ENCODE data around the gene RPS6KA4. TPM values are rescaled to one million over a fixed set of nuclear protein-coding genes. Genes with fewer than 3 reads are reported as not detected.

Gene RPS6KA4
- total RNA-seq, 1 donor from 2014 or later = 39.3 TPM

DNA sequence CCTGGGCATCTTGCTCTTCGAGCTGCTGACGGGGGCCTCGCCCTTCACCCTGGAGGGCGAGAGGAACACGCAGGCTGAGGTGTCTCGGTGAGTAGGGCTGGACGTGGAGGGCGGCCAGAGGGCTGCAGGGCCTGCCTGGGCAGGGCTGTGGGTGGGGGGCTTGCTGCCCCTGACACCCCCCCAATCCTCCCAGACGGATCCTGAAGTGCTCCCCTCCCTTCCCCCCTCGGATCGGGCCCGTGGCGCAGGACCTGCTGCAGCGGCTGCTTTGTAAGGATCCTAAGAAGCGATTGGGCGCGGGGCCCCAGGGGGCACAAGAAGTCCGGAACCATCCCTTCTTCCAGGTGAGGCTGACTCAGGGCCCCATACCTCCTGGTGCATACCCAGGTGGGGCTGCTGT is 2.7 kb downstream of the RPS6KA4 start:
- no peak overlapping the region for H3K4me3 ChIP-seq
- H3K36me3 ChIP-seq = peaks cover 0 to 55% of the 10 kb centered on the region in 2 donors
- no peak for DNase-seq (ENCODE audit: extremely low spot score in 2 of 2)
- H3K27ac ChIP-seq = no peak overlapping the region
- TF ChIP-seq POLR2A (IDR thresholded peaks at IDR 0.05) = no peak
- TF ChIP-seq POLR2AphosphoS5 (IDR thresholded peaks at IDR 0.05; ENCODE audit: insufficient read depth in 1 of 2, low read depth in 1 of 2) = no peak
- no peak for TF ChIP-seq CTCF (IDR thresholded peaks at IDR 0.05)
- H3K4me1 ChIP-seq = peaks cover 31% of the 10 kb centered on the region
- intact Hi-C loops (cut with DNase I) = no loop called here
- H3K27me3 ChIP-seq = no peaks in the 10 kb centered on the region
- H3K9me3 ChIP-seq = no peaks in the 10 kb centered on the region

- H3K36me3 ChIP-seq = peaks cover 0 to 57% of the 10 kb centered on the region in 2 donors
- H3K9me3 ChIP-seq = no peaks in the 10 kb centered on the region
- no peak overlapping the region for H3K4me3 ChIP-seq
- no peak for TF ChIP-seq POLR2AphosphoS5 (IDR thresholded peaks at IDR 0.05; ENCODE audit: insufficient read depth in 1 of 2, low read depth in 1 of 2)
- TF ChIP-seq CTCF (IDR thresholded peaks at IDR 0.05) = no peak
- TF ChIP-seq POLR2A (IDR thresholded peaks at IDR 0.05) = no peak
- peaks cover 29% of the 10 kb centered on the region for H3K4me1 ChIP-seq
- no peak overlapping the region for H3K27ac ChIP-seq
- intact Hi-C loops (cut with DNase I) = no loop called here
- no peak for DNase-seq (ENCODE audit: extremely low spot score in 2 of 2)
- no peaks in the 10 kb centered on the region for H3K27me3 ChIP-seq
Observed at GRCh38 chr11:64362339-64362738, 3.4 kb downstream of the RPS6KA4 start.

DNA sequence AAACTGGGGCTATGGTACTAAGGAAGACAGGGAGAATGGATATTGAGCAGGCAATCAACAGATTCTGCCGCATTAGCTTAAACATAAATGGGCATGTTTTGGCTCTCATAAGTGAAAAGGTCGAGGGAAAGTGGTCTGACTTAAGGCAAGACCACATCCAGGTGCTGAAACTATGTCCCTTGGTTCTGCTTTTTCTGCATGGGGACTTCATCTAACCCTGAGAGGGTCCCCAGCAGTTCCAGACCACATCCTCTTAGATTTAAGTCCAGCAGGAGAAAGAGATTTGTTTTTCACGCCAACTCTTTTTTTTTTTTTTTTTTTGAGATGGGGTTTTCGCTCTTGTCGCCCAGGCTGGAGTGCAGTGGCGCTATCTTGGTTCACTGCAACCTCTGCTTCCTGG is 5.5 kb downstream of the RPS6KA4 start:
- Histone ChIP-seq H3K4me3 (no peak overlapping the region), H3K36me3 (peaks cover 0 to 74% of the 10 kb centered on the region in 2 donors), H3K4me1 (peaks cover 11% of the 10 kb centered on the region), H3K9me3 (no peaks in the 10 kb centered on the region), H3K27me3 (no peaks in the 10 kb centered on the region), H3K27ac (no peak overlapping the region)
- intact Hi-C loops (cut with DNase I) = no loop called here
- DNase-seq (ENCODE audit: extremely low spot score in 2 of 2) = no peak
- TF ChIP-seq CTCF (IDR thresholded peaks at IDR 0.05) (no peak), POLR2AphosphoS5 (IDR thresholded peaks at IDR 0.05; ENCODE audit: insufficient read depth in 1 of 2, low read depth in 1 of 2) (no peak), POLR2A (IDR thresholded peaks at IDR 0.05) (no peak)

DNA sequence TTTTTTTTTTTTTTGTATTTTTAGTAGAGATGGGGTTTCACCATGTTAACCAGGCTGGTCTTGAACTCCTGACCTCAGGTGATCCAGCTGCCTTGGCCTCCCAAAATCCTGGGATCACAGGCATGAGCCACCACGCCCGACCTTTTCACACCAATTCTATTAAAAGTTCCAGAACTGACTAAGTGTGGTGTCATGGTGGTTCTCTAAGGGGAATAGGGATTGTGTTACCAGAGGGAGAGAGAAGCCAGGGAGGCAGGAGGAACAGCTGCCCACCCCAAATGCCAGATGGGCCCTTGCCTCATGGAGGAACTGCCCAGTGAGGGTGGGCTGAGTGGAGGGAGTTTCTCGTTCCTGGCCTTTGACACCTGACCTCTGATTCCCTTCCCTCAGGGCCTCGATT is 5.9 kb downstream of the RPS6KA4 start:
- DNase-seq (ENCODE audit: extremely low spot score in 2 of 2) = no peak
- H3K36me3 ChIP-seq = peaks cover 0 to 79% of the 10 kb centered on the region in 2 donors

More for the DNA sequence above, 5.9 kb downstream of the RPS6KA4 start:
- no peak for TF ChIP-seq POLR2AphosphoS5 (IDR thresholded peaks at IDR 0.05; ENCODE audit: insufficient read depth in 1 of 2, low read depth in 1 of 2)
- no peak for TF ChIP-seq CTCF (IDR thresholded peaks at IDR 0.05)
- TF ChIP-seq POLR2A (IDR thresholded peaks at IDR 0.05) = no peak
- H3K4me3 ChIP-seq = no peak overlapping the region
- no peaks in the 10 kb centered on the region for H3K27me3 ChIP-seq
- intact Hi-C loops (cut with DNase I) = no loop called here
- no peaks in the 10 kb centered on the region for H3K9me3 ChIP-seq
- H3K4me1 ChIP-seq = peaks cover 6% of the 10 kb centered on the region
- no peak overlapping the region for H3K27ac ChIP-seq

All from vagina (tissue), 2 donors.